Activated T-cell treated with anti-CD3 and anti-CD28 coated beads for 24 hours (primary cell): ENCODE results near the gene DGUOK.

Experiments used
- DNase-seq: peaks from one replicate; pipeline ENCODE4 v3.0.0-alpha.2; 2020; ENCODE audit warnings: low read depth

DGUOK gene

DNA sequence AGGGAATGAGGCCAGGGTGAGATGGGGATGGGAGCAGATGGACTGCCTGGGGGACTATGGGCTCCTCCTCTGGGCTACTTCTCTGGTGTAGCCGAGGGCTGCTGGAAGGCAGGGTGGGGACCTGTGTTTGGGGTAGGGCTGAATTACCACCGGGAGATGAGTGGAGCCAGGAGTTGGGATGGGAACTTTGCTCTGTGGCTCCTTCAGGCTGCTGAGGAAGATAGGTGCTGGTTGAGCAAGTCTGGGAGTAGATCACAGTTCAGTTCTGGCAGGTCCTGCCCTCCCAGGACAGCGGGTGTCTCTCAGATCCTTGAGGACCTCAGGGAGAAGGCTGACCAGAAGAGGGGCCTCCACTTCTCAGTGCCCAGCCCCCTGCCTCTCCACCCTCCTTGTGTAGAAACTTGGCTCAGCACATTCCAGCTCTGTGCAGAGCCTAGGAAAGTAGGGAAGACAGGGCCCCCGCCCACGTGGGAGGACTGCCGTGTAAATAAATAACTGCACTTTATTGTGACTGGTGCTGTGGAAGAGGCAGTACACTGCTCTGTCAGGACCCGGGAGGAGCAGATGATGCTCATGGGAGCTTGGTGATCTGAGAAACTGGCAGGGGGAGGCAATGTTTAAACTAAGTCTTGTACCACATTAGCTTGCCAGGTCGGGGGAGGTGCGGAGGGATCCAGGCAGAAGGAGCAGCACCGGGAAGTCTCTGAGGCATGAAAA lies 73.4 kb downstream of the DGUOK start:
- no peak for DNase-seq

- no peak for DNase-seq
Measured at GRCh38 chr2:74000666-74001065, 74.0 kb downstream of the DGUOK start.

DNA sequence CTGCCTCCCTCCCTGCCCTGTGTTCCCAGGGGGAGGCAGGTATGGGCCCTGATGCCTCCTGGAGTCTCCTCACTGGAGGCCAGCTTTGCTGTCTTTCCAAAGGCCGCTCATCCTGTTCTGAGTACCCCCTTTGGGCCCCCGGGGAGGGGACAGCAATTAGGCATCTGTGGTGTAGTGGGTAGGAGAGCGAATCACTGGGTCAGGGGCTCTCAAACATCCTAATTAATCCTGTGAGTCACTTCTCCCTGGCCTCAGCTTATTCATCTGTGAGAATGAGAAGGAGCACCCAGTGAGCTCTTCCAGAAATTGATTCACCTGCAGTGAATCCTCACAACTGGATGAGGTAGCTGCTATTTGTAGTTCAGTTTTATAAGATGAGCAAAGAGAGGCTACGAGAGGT lies 74.4 kb downstream of the DGUOK start:
- no peak for DNase-seq

DNA sequence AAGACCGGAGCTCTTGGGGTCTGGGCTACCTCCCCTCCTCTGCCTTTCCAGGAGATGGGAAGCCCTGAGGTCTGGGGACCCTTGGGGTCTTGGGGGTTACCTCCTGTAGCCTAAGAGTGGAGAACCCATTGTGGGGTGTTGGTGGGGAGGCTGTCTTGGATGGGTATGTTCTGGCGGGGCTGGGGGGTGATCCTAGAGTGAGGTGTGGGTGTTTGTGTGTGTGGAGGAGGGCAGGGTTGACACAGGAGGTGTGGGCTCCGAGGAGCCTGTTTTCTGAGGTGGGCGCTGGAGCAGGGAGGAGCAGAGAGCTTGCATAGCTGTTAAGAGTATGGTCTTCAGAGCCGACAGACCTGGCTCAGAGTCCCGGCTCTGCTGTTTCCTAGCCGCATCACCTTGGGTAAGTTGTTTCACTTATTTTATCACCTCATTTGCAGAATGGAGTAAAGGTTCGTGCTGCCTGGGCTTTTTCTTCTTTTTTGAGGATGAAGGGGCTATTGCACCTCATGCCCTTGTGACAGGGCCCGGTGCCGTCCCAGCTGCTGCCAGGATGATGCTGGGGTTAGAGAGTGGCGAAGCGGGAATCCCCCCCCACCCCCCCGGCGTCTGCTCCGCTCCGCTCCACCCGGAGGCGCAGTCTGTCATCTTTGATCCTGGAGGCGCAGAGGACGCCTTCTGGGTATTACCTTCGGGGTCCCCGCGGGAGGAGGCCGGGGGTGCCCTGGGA lies 75.3 kb downstream of the DGUOK start:
- no peak for DNase-seq

- peak; percentile 64 for DNase-seq
Measured at GRCh38 chr2:74002505-74003421, 76.1 kb downstream of the DGUOK start.

DNA sequence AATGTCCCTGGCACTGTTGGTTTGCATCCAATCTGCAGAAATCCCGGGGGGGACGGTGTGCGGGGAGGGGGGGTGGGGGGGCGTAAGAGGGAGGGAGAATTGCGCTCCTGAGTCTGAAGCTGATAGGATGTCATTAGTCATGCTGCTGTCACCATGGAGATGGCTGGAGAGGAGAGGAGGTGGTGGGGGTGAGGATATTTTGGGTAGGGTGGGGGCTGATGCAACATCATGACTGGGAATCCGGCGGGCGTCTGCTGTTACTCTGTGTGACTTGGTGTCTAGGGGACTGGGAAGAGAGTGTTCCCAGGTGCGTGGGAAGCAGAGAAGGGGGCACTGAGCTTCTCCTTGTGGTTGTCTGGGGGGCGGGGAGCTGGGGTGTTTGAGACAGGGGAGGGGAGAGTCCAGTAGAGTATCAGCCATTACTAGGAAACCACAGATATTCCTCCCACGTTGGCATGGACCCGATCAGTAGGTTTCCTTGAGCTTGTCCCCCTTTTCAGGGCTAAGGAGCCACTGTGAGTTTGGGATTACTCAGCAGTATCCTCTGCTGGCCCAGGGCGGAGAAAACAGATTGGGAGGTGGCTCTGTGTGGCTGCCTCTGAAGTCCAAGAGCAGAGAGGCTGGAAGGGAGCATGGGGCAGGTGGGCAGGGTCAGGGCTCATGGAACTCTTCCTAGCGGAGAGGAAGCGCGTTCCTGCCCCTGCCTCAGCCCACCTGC lies 77.0 kb downstream of the DGUOK start:
- DNase-seq = no peak

GRCh38 chr2:74004212-74005182 lies 77.8 kb downstream of the DGUOK start:
- no peak for DNase-seq

DNA sequence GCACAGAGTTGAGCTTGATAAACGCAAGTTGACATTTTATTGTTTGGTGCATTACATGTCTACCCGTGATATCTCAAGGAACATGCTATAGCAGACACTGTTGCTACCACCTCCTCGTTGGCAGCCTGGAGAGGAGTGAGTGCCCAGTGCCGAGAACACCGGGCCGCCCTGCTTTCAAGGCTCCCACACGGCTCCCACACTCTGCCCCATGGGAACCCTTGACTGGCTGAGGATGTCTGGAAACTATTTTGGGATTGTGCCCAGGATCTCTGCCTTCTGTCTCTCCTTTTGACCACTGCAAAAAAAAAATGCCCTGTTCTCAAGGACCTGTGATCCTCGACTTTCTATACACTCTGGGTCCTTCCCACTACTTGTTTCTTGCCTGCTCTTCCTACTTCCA lies 79.1 kb downstream of the DGUOK start:
- no peak for DNase-seq

DNA sequence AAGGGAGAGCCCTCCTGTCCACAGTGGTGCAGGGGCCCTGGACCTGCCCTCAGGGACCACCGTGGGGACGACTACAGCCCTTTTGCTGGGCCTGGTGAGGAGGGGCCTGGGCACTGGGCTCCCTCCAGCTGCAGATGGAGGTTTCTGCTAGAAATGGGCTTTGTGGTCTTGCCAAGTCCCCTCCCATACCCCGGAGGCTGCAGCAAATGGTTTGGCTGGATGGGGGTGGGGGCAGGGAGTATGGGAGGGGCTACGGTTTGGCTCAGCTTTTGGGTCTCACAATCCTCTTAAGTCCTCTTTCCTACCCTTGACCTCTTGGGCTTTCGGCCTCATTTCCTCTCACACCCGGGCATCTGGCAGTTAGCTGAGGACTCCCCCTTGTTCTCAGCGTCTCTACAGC lies 79.8 kb downstream of the DGUOK start:
- DNase-seq = no peak

DNA sequence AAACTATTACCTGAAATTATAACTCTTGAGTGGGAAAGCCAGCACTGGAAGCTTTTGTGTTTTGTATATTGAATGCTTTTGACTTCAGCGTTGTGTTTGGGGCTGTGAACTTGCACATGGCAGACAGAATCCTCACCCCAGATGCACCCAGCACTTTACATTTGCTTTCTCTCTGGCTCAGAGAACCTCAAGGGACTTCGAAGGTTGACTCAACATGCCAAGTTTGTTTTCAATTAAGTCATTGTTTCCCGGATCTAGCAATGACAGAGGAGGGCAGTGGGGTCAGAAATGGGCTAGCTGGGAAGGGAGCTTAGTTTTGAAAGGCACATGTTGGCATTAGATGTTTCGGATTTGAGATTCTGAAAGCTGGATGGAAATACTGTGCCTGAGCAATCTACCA lies 80.4 kb downstream of the DGUOK start:
- DNase-seq = no peak

DNA sequence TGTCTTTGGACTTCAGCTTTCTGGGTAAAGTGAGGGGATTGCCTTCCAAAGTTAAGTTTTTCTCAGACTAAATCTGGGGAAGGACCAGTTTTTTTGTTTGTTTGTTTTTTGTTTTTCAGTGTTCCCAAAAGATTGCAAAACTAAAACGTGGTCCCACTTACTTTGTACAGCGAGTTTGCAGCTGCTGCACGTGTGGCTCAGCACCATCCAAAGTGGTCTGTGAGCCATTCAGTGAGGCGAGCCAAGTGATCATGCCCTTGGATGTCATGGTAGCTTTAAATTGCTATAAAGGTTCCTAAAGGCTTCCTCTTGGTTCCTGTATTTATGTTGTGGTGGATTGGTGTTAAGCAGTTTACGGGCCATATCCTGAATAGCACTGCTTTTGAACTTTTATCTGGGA lies 81.0 kb downstream of the DGUOK start:
- no peak for DNase-seq
